ENCODE measurements around the gene ASL.
"Not testable (repeated sequence)": the region's sequence is repeated elsewhere in the genome, so short reads cannot be mapped to it uniquely, and the experiment has no call there.

ASL gene

DNA sequence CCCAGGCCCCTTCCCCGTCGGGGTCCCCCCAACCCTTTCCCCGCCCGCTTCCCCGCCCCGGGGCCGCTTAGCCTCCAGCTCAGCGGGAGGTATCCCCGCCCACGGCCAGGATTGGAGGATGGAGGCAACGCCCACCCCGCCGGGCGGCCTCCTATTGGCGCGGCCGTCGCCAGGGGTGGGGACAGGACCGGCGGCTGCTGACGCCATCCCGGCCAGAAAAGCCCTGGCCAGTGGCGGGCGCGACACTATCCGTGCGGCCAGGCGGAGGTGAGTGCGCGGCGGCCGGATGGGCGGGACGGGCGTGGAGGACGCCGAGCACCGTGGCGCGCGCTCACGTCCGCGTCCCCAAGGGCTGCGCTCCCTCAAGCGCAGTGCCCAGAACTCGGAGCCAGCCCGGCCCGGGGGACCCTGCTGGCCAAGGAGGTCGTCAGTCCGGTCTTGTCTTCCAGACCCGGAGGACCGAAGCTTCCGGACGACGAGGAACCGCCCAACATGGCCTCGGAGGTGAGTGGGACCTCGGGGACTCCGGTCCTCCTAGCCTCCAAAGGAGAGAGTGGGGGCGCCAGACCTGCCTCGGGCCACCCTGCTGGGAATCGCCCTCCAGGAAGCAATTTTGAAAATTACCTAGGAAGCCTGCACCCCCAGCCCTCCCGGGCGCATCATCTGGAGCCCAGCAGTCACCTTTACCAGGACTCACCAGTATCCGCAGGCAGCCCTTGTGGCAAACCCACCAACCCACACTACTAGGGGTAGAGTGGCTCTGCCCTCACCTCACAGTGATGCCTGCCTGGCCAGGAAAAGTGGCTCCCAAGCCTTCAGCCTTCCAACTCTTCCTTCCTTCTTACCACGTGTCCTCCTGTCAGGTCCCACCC, at the start of gene ASL:
Gene ASL, plus strand, starts transcription at position 230 of the 872 bp plus-strand sequence. Its CDS starts 263 bp downstream, at position 493.
- H3K36me3 ChIP-seq (ENCODE audit: control insufficient read depth, insufficient read depth, low read length, severe bottlenecking): no peaks in the 10 kb centered on the region
- peaks cover 12% of the 10 kb centered on the region for H3K4me1 ChIP-seq (ENCODE audit: control insufficient read depth, insufficient read depth, low read length)
- H3K9ac ChIP-seq (ENCODE audit: low read length): peak within 1 kb of the TSS; percentile 93
- H3K9me3 ChIP-seq (ENCODE audit: control insufficient read depth, low read length): no peaks in the 10 kb centered on the region
- peak; percentile 98 for DNase-seq (ENCODE audit: low read depth)
- peak within 1 kb of the TSS; percentile 94 for H3K4me3 ChIP-seq (ENCODE audit: low read length)
- no peaks in the 10 kb centered on the region for H3K27me3 ChIP-seq (replicated peaks; ENCODE audit: control insufficient read depth, insufficient read depth, low read length)

DNA sequence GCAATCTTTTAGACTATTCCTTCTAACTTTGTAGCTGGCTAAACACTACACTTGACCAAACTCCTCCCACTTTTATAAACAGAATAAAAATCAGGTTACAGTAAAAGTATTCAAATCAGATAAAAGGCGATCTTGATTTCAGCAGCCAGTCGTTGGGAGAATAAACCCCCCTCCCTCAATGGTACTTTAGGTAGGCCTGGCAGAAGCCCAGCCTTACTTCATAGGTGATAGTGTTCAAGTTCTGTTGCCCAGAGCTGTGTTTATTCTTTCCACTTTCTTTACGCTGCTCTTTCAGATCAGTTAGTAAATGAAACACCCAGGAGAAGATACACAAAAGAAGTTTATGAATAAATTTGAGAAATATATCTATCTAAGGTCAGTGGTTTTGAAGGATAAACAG, 47.3 kb upstream of the ASL start:
- H3K4me3 ChIP-seq (ENCODE audit: low read length); H3K27me3 ChIP-seq (replicated peaks; ENCODE audit: control insufficient read depth, insufficient read depth, low read length); H3K4me1 ChIP-seq (ENCODE audit: control insufficient read depth, insufficient read depth, low read length); H3K36me3 ChIP-seq (ENCODE audit: control insufficient read depth, insufficient read depth, low read length, severe bottlenecking); H3K9me3 ChIP-seq (ENCODE audit: control insufficient read depth, low read length); H3K9ac ChIP-seq (ENCODE audit: low read length); DNase-seq (ENCODE audit: low read depth): not testable (repeated sequence)

DNA sequence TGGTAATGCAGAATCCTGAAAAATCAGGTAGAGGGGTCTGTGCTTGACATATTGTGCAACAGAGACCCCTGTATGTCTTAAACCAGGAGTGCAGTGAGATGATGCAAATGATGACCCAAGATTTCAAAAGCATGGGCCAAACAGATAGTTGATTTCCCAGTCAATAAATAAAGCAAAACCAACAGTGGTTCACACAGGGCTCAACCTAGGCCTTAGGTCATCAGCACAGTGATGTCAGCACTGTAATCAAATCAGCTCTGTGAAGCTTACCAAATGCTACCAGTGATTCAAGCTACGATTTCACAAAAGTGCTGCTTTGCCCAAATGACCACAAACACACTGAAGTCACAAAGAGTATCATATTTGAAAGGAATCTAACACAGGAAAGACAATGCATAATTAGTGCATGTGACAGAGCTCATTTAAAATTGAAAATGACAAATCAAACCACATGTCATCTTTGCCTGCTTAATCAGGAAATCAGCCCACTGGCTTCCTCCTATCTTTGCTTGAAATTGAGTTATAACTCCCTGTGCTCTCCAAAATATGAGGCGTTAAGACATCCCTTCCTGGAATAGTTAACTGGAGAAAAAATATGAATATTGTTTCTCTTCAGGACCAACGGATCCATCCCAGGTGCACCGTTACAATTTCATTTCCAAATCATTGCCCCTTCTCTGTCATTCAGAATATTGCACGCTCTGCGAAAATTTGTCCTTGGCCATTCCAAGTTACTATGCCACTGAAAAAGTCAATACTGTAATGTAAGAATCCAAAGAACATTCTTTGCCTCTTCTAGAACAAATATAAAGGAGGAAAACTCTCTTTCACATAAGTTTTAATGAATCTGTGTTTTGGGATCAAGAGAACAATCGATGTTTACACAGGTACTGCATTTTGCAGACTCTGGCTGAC, 41.9 kb upstream of the ASL start:
- H3K4me1 ChIP-seq (ENCODE audit: control insufficient read depth, insufficient read depth, low read length): peaks cover 17% of the 10 kb centered on the region
- H3K4me3 ChIP-seq (ENCODE audit: low read length): no peak overlapping the region
- no peaks in the 10 kb centered on the region for H3K9me3 ChIP-seq (ENCODE audit: control insufficient read depth, low read length)
- H3K27me3 ChIP-seq (replicated peaks; ENCODE audit: control insufficient read depth, insufficient read depth, low read length): no peaks in the 10 kb centered on the region
- DNase-seq (ENCODE audit: low read depth): no peak
- H3K36me3 ChIP-seq (ENCODE audit: control insufficient read depth, insufficient read depth, low read length, severe bottlenecking): no peaks in the 10 kb centered on the region
- H3K9ac ChIP-seq (ENCODE audit: low read length): no peak overlapping the region

DNA sequence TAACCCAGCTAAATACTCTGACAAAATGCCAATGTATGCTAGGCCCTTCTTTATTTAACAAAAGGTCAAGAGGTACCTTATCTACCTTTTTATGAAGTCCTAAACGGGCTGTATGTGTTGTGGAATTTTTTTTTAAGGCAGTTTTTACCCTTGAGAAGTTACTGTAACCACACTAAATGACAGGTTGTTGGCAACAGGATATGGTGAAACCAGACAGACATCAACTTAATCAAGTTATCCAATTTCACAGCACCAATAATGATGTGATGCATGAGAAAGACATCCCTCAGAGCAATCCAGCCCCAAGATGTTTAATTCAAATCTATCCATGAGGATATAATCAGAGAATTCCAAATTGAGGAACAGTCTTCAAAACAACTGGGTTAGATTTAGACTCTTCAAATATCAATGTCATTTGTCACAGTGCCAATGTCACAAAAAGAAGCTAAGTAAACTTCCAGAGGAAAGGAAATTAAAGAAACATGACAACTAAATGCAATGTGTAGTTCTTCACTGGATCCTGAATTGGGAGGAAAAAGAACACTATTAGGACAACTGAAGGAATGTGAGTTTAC, 41.1 kb upstream of the ASL start:
- H3K27me3 ChIP-seq (replicated peaks; ENCODE audit: control insufficient read depth, insufficient read depth, low read length); H3K4me3 ChIP-seq (ENCODE audit: low read length); H3K36me3 ChIP-seq (ENCODE audit: control insufficient read depth, insufficient read depth, low read length, severe bottlenecking); DNase-seq (ENCODE audit: low read depth); H3K9me3 ChIP-seq (ENCODE audit: control insufficient read depth, low read length); H3K9ac ChIP-seq (ENCODE audit: low read length): not testable (repeated sequence)
- H3K4me1 ChIP-seq (ENCODE audit: control insufficient read depth, insufficient read depth, low read length): peaks cover 17% of the 10 kb centered on the region

DNA sequence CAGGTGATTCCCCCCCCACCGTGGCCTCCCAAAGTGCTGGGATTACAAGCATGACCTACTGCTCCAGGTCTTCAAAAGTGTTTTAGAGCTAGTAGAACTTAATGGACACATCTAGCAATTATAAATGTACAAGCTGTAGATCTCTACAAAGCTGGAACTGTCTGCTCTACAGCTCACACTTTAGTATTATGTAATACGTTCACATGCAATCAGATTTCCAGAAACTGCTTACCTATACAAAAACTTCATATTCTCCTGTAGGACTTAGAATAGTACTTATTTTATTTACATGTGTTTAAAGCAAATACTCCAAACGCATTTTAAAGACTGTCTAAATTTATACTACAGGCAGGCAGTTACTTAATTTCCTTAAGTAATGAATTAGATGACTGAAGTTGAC, 39.2 kb upstream of the ASL start:
- H3K4me3 ChIP-seq (ENCODE audit: low read length): no peak overlapping the region
- H3K36me3 ChIP-seq (ENCODE audit: control insufficient read depth, insufficient read depth, low read length, severe bottlenecking): no peaks in the 10 kb centered on the region
- no peaks in the 10 kb centered on the region for H3K27me3 ChIP-seq (replicated peaks; ENCODE audit: control insufficient read depth, insufficient read depth, low read length)
- H3K9me3 ChIP-seq (ENCODE audit: control insufficient read depth, low read length): no peaks in the 10 kb centered on the region
- no peak for DNase-seq (ENCODE audit: low read depth)
- no peak overlapping the region for H3K9ac ChIP-seq (ENCODE audit: low read length)
- peaks cover 17% of the 10 kb centered on the region for H3K4me1 ChIP-seq (ENCODE audit: control insufficient read depth, insufficient read depth, low read length)

DNA sequence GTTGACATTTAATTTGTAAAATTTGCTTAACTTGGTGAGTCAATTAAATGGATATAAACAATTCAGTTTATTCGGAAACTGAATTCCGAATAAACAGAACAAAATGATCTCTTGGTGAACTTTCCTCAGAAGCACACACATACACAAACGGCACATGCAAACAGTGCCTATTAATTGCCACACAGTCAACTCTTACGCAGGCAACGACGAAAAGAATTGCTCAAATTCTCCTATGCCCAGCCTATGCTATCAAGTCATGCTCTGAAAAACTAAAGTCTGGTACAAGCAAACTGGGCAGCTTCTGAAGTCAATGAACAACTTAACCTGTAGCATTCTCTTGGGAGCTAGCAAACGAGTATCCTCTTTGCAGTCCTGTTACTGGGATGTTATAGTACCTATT, 38.8 kb upstream of the ASL start:
- Histone ChIP-seq H3K36me3 (ENCODE audit: control insufficient read depth, insufficient read depth, low read length, severe bottlenecking) (no peaks in the 10 kb centered on the region), H3K4me3 (ENCODE audit: low read length) (no peak overlapping the region), H3K4me1 (ENCODE audit: control insufficient read depth, insufficient read depth, low read length) (peaks cover 17% of the 10 kb centered on the region), H3K9ac (ENCODE audit: low read length) (no peak overlapping the region), H3K27me3 (replicated peaks; ENCODE audit: control insufficient read depth, insufficient read depth, low read length) (no peaks in the 10 kb centered on the region), H3K9me3 (ENCODE audit: control insufficient read depth, low read length) (no peaks in the 10 kb centered on the region)
- no peak for DNase-seq (ENCODE audit: low read depth)

DNA sequence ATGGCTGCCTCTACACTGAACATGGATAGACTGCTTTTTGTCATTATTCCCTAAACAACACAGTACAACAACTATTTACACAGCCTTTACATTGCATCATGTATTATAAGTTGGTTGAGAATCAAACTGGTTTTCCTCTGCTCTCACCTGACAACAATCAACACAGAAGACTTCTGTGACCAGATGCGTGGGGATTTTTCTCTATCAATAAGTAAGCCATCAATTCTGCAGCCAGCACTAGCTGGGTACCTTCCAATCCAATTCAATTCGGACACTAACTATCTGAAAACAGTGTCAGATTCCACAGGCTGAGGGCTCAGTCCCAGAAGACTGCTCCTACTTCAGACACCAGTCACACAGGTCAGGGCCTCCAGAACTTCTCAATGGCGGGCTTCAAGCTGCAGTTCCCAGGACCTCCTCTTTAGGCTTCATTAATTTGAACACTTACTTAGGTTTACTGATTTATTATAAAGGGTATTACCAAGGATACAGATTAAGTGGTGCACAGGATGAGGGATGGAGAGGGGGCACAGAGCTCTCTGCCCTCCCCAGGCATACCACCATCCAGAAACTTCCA, 36.4 kb upstream of the ASL start:
- H3K4me1 ChIP-seq (ENCODE audit: control insufficient read depth, insufficient read depth, low read length): peaks cover 19% of the 10 kb centered on the region
- H3K9ac ChIP-seq (ENCODE audit: low read length): no peak overlapping the region
- H3K4me3 ChIP-seq (ENCODE audit: low read length): no peak overlapping the region
- no peaks in the 10 kb centered on the region for H3K9me3 ChIP-seq (ENCODE audit: control insufficient read depth, low read length)
- no peak for DNase-seq (ENCODE audit: low read depth)
- no peaks in the 10 kb centered on the region for H3K27me3 ChIP-seq (replicated peaks; ENCODE audit: control insufficient read depth, insufficient read depth, low read length)
- no peaks in the 10 kb centered on the region for H3K36me3 ChIP-seq (ENCODE audit: control insufficient read depth, insufficient read depth, low read length, severe bottlenecking)

DNA sequence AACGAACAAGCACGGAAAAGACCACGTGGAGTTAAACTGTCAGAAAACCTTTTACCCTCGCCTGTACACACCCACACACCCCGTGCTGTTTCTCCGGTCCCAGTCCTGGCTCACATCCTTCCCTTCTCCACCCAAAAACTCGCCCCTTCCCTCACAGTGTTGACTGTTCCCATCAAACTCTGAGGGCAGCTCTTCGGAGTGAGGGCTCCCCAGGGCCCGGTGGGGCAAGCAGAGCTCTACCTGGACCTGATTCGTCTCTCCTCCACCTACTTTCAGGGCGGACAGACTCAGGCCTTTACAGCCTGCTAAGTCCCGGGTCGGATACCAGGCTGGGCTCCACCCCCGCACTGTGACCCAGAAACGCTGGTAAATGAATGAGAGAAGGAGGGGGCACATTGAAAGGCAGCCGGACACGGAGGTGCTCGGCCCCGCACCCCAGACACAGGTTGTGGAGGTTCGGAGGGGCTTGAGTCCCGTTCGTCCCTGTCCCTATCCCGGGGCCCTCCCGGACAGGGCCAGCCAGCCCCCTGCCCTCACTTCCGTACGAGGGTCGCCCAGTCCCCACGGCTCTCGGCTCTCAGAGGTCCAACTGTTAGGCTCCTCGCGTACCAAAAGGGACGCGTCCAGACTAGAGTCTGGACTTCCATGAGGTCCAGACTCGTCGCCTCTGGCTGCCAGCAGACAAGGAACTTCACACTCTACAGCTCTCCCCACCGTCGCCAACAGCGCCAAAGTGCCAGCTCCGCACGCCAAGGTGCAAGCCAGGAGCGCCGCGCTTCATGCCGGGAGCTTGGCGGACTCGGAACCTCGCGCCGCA, 31.7 kb upstream of the ASL start:
- peaks cover 26% of the 10 kb centered on the region for H3K4me1 ChIP-seq (ENCODE audit: control insufficient read depth, insufficient read depth, low read length)
- H3K4me3 ChIP-seq (ENCODE audit: low read length): peak overlapping the region; percentile 75
- no peaks in the 10 kb centered on the region for H3K27me3 ChIP-seq (replicated peaks; ENCODE audit: control insufficient read depth, insufficient read depth, low read length)
- peak overlapping the region; percentile 77 for H3K9ac ChIP-seq (ENCODE audit: low read length)
- H3K36me3 ChIP-seq (ENCODE audit: control insufficient read depth, insufficient read depth, low read length, severe bottlenecking): no peaks in the 10 kb centered on the region
- peak; percentile 27 for DNase-seq (ENCODE audit: low read depth)
- H3K9me3 ChIP-seq (ENCODE audit: control insufficient read depth, low read length): no peaks in the 10 kb centered on the region

DNA sequence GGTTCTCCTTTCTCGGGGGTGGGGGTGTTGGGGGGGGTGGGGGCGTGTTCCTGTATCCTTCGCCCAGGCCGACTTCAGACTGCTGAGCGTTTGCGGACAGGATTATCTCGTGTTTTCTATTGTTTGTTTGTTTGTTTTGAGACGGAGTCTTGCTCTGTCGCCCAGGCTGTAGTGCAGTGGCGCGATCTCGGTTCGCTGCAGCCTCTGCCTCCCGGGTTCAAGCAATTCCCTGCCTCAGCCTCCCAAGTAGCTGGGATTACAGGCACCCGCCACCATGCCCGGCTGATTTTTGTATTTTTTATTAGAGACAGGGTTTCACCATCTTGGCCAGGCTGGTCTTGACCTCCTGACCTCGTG, 31.1 kb upstream of the ASL start:
- not testable (repeated sequence) for H3K36me3 ChIP-seq (ENCODE audit: control insufficient read depth, insufficient read depth, low read length, severe bottlenecking); H3K9me3 ChIP-seq (ENCODE audit: control insufficient read depth, low read length); H3K9ac ChIP-seq (ENCODE audit: low read length); DNase-seq (ENCODE audit: low read depth); H3K27me3 ChIP-seq (replicated peaks; ENCODE audit: control insufficient read depth, insufficient read depth, low read length)
- Histone ChIP-seq H3K4me1 (ENCODE audit: control insufficient read depth, insufficient read depth, low read length) (peaks cover 26% of the 10 kb centered on the region), H3K4me3 (ENCODE audit: low read length) (peak overlapping the region; percentile 75)

DNA sequence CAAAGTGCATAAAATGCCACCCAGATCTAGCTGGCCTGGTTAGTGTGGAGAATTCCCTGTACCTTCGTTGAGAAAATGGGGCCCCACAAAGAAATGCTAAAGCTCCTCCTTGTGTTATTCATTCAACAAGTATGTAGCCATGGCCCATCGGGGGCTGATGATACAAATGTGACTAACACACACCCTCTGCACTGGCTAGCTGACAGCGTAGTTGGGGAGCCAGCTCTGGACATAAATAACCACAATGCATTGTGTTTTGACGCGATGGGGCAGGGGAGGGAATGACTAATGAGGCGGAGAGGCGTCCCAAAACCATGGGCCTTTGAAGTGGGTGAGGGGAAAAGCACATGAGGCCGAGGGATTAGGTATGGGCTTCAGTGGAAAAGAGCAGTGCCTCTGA, 28.2 kb upstream of the ASL start:
- H3K27me3 ChIP-seq (replicated peaks; ENCODE audit: control insufficient read depth, insufficient read depth, low read length): no peaks in the 10 kb centered on the region
- peaks cover 41% of the 10 kb centered on the region for H3K4me1 ChIP-seq (ENCODE audit: control insufficient read depth, insufficient read depth, low read length)
- DNase-seq (ENCODE audit: low read depth): peak; percentile 67
- no peak overlapping the region for H3K4me3 ChIP-seq (ENCODE audit: low read length)
- no peaks in the 10 kb centered on the region for H3K9me3 ChIP-seq (ENCODE audit: control insufficient read depth, low read length)
- H3K9ac ChIP-seq (ENCODE audit: low read length): no peak overlapping the region
- no peaks in the 10 kb centered on the region for H3K36me3 ChIP-seq (ENCODE audit: control insufficient read depth, insufficient read depth, low read length, severe bottlenecking)
